GM23338 (cell line): Measurements from ENCODE around the gene NEK7. TPM values are rescaled to one million over a fixed set of nuclear protein-coding genes. Genes with fewer than 3 reads are reported as not detected.

Experiments
- ATAC-seq: fragments of 200-7000 bp; cut with Tn5 transposase; 3 replicates; pipeline ENCODE4 v1.9.1; 2020
- DNase-seq: peaks from one replicate; pipeline ENCODE4 v3.0.0-alpha.2; 2015; ENCODE audit warnings: low spot score
- H2AFZ ChIP-seq: fragments of 200-600 bp; sonication (generic); 2 replicates; pipeline ENCODE4 v1.8.0; 2016; ENCODE audit warnings: antibody characterized with exemption, mild to moderate bottlenecking, moderate library complexity
- H3F3A ChIP-seq: fragments of 200-600 bp; sonication (generic); replicated peaks from 2 replicates; pipeline ENCODE4 v1.8.0; 2017; ENCODE audit warnings: antibody characterized with exemption, mixed run types, low read depth
- H3K27ac ChIP-seq: fragments of 200-600 bp; sonication (generic); 2 replicates; pipeline ENCODE4 v1.6.1; 2016; ENCODE audit warnings: low read depth
- H3K27me3 ChIP-seq: fragments of 200-600 bp; sonication (generic); 2 replicates; pipeline ENCODE4 v1.8.0; 2016; ENCODE audit warnings: mild to moderate bottlenecking, mixed run types, moderate library complexity; ENCODE audit not compliant: insufficient read depth
- H3K36me3 ChIP-seq: fragments of 200-600 bp; sonication (generic); 2 replicates; pipeline ENCODE4 v1.8.0; 2016; ENCODE audit warnings: mild to moderate bottlenecking; ENCODE audit not compliant: insufficient read depth
- H3K4me1 ChIP-seq: fragments of 200-600 bp; sonication (generic); 2 replicates; pipeline ENCODE4 v1.8.0; 2016; ENCODE audit warnings: mild to moderate bottlenecking, moderate library complexity; ENCODE audit not compliant: insufficient read depth
- H3K4me2 ChIP-seq: fragments of 200-600 bp; sonication (generic); 2 replicates; pipeline ENCODE4 v1.7.1; 2017; ENCODE audit warnings: mixed run types
- H3K4me3 ChIP-seq: fragments of 200-600 bp; sonication (generic); 2 replicates; pipeline ENCODE4 v1.6.1; 2016; ENCODE audit warnings: mixed run types
- H3K79me2 ChIP-seq: fragments of 200-600 bp; sonication (generic); replicated peaks from 2 replicates; pipeline ENCODE4 v1.8.0; 2017; ENCODE audit warnings: mild to moderate bottlenecking; ENCODE audit not compliant: insufficient read depth
- H3K9me2 ChIP-seq: fragments of 200-600 bp; sonication (generic); 2 replicates; pipeline ENCODE4 v1.8.0; 2017; ENCODE audit not compliant: insufficient read depth
- H4K20me1 ChIP-seq: fragments of 200-600 bp; sonication (generic); replicated peaks from 2 replicates; pipeline ENCODE4 v1.8.0; 2017; ENCODE audit warnings: mild to moderate bottlenecking; ENCODE audit not compliant: insufficient read depth
- H3K27ac Mint-ChIP-seq: 2 replicates; pipeline ENCODE4 v1.8.0; 2020; ENCODE audit warnings: inconsistent platforms, mild to moderate bottlenecking, moderate library complexity, mixed read lengths
- H3K27me3 Mint-ChIP-seq: 3 replicates; pipeline ENCODE4 v1.8.0; 2022; ENCODE audit warnings: low read depth, mild to moderate bottlenecking, moderate library complexity, mixed read lengths, inconsistent platforms; ENCODE audit not compliant: insufficient read depth, poor library complexity
- H3K36me3 Mint-ChIP-seq: 3 replicates; pipeline ENCODE4 v1.8.0; 2021; ENCODE audit warnings: low read depth, mild to moderate bottlenecking, inconsistent platforms, moderate library complexity, mixed read lengths
- H3K4me1 Mint-ChIP-seq: 3 replicates; pipeline ENCODE4 v1.8.0; 2020; ENCODE audit warnings: mild to moderate bottlenecking, inconsistent platforms, mixed read lengths
- H3K4me3 Mint-ChIP-seq: 3 replicates; pipeline ENCODE4 v1.8.0; 2021; ENCODE audit warnings: moderate library complexity, mild to moderate bottlenecking, inconsistent platforms, mixed read lengths
- H3K9me3 Mint-ChIP-seq: 3 replicates; pipeline ENCODE4 v1.8.0; 2020; ENCODE audit warnings: moderate library complexity, mild to moderate bottlenecking, inconsistent platforms, mixed read lengths
- CREB1 ChIP-seq: fragments of 250-450 bp; sonication (Bioruptor Pico); IDR thresholded peaks from 2 replicates; pipeline ENCODE4 v1.5.0; 2020; ENCODE audit warnings: low read depth, mild to moderate bottlenecking, moderate library complexity
- CTCF ChIP-seq, 2 experiments: fragments of 200-600 bp in 1 of 2; sonication (generic) in 1 of 2; conservative IDR thresholded peaks; 2 replicates each; pipeline versions ENCODE4 v1.5.1 to v1.6.1; 2016 to 2017; ENCODE audit warnings: antibody characterized with exemption in 2 of 2, low read depth in 2 of 2, mild to moderate bottlenecking in 2 of 2, moderate library complexity in 1 of 2
- EZH2 ChIP-seq: fragments of 200-600 bp; sonication (generic); IDR thresholded peaks from one replicate; pipeline ENCODE4 v1.8.0; 2017; ENCODE audit warnings: antibody characterized with exemption, mild to moderate bottlenecking, low read depth; ENCODE audit not compliant: unreplicated experiment
- JUNB ChIP-seq: IDR thresholded peaks from one replicate; pipeline ENCODE4 v1.6.1; 2016; ENCODE audit warnings: antibody characterized with exemption; ENCODE audit not compliant: unreplicated experiment
- NANOG ChIP-seq: IDR thresholded peaks from 2 replicates; pipeline ENCODE4 v1.6.1; 2016; ENCODE audit warnings: antibody characterized with exemption, borderline replicate concordance
- REST ChIP-seq: IDR thresholded peaks from one replicate; pipeline ENCODE4 v1.6.1; 2018; ENCODE audit warnings: antibody characterized with exemption; ENCODE audit not compliant: unreplicated experiment
- STAT1 ChIP-seq: IDR thresholded peaks from one replicate; pipeline ENCODE4 v1.6.1; 2016; ENCODE audit warnings: antibody characterized with exemption; ENCODE audit not compliant: unreplicated experiment
- ZNF331 ChIP-seq: fragments of 250-450 bp; sonication (Bioruptor Pico); IDR thresholded peaks from 2 replicates; pipeline ENCODE4 v1.5.0; 2020; ENCODE audit warnings: low read depth, mild to moderate bottlenecking, moderate library complexity
- ZNF462 ChIP-seq: fragments of 250-450 bp; sonication (Bioruptor Pico); IDR thresholded peaks from 2 replicates; pipeline ENCODE4 v1.5.0; 2020; ENCODE audit warnings: mild to moderate bottlenecking, moderate library complexity
- polyA plus RNA-seq: library from polyadenylated mRNA; unstranded; fragments of >200 nt; fragmentation: Nextera tagmentation; extraction: Ambion mirVana; gene quantifications from 2 replicates; pipeline ENCODE4 v1.2.1, GENCODE V29; 2016
- total RNA-seq: library from RNA; depleted of rRNA; stranded (reverse); fragments of >200 nt; shearing (Covaris generic); gene quantifications from 2 replicates; pipeline ENCODE4 v1.2.3, GENCODE V29; 2014
- TF ChIP-seq, protein P1 (sequence below): IDR thresholded peaks from 2 replicates; pipeline ENCODE4 v1.6.1; 2016; ENCODE audit warnings: antibody characterized with exemption

NEK7 gene
- total and polyA plus RNA-seq, 2 experiments from 2014 or later: 4.8 to 15.3 TPM

DNA sequence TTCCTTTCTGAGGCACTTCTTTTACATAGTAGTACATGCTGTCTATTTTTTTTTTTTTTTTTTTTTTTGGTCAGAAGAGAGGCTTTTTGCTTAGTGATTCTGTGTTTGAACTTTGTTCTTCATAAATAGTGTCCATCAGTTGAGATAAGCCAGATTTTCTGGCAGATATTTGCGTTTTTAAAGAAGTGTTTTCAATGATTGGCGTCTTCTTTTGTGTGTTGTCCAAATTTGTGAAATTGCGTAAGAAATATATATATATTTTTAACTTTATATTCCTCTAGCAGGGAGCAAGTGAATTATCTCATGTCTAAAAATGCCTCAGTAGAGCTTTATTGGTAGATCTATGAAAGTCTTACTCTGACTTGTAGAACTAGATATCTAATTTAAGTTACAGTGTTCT, 28.3 kb downstream of the NEK7 start:
- TF ChIP-seq NANOG (no peak), ZNF331 (CRISPR knock-in tag) (no peak), EZH2 (no peak), ZNF462 (CRISPR knock-in tag) (no peak), CREB1 (CRISPR knock-in tag) (no peak), STAT1 (no peak), CTCF (conservative IDR thresholded peaks at IDR 0.05; ENCODE audit: low read depth in 2 of 2) (no peak), JUNB (no peak), REST (no peak)
- TF ChIP-seq, protein P1, sequence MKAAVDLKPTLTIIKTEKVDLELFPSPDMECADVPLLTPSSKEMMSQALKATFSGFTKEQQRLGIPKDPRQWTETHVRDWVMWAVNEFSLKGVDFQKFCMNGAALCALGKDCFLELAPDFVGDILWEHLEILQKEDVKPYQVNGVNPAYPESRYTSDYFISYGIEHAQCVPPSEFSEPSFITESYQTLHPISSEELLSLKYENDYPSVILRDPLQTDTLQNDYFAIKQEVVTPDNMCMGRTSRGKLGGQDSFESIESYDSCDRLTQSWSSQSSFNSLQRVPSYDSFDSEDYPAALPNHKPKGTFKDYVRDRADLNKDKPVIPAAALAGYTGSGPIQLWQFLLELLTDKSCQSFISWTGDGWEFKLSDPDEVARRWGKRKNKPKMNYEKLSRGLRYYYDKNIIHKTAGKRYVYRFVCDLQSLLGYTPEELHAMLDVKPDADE: no peak
- Mint-ChIP-seq H3K27ac (no peak overlapping the region), H3K4me3 (no peak overlapping the region), H3K27me3 (no peaks in the 10 kb centered on the region), H3K36me3 (no peaks in the 10 kb centered on the region), H3K4me1 (peaks cover 5% of the 10 kb centered on the region; the same call in 2 of the 3 replicates), H3K9me3 (no peaks in the 10 kb centered on the region)
- ATAC-seq (no peak), DNase-seq (no peak)
- no peak overlapping the region for H2AFZ ChIP-seq
- H3K4me2 ChIP-seq: no peak overlapping the region
- H3F3A ChIP-seq: no peaks in the 10 kb centered on the region
- no peaks in the 10 kb centered on the region for H4K20me1 ChIP-seq
- H3K4me3 ChIP-seq: no peak overlapping the region
- no peak overlapping the region for H3K27ac ChIP-seq
- no peaks in the 10 kb centered on the region for H3K9me2 ChIP-seq
- no peaks in the 10 kb centered on the region for H3K4me1 ChIP-seq
- H3K36me3 ChIP-seq: no peaks in the 10 kb centered on the region
- peaks cover 94% of the 10 kb centered on the region for H3K79me2 ChIP-seq
- no peaks in the 10 kb centered on the region for H3K27me3 ChIP-seq
